HG02678 (cell line): ENCODE data around the gene DUSP12.

ENCODE experiments used
- ATAC-seq: cut with Tn5 transposase; IDR thresholded peaks from one replicate; pipeline ENCODE4 v1.9.1; 2021; ENCODE audit warnings: mild to moderate bottlenecking, moderate library complexity; ENCODE audit not compliant: unreplicated experiment

The DUSP12 gene

GRCh38 chr1:161727256-161727924 is 22.2 kb upstream of the DUSP12 start:
- peak; percentile 15 for ATAC-seq

DNA sequence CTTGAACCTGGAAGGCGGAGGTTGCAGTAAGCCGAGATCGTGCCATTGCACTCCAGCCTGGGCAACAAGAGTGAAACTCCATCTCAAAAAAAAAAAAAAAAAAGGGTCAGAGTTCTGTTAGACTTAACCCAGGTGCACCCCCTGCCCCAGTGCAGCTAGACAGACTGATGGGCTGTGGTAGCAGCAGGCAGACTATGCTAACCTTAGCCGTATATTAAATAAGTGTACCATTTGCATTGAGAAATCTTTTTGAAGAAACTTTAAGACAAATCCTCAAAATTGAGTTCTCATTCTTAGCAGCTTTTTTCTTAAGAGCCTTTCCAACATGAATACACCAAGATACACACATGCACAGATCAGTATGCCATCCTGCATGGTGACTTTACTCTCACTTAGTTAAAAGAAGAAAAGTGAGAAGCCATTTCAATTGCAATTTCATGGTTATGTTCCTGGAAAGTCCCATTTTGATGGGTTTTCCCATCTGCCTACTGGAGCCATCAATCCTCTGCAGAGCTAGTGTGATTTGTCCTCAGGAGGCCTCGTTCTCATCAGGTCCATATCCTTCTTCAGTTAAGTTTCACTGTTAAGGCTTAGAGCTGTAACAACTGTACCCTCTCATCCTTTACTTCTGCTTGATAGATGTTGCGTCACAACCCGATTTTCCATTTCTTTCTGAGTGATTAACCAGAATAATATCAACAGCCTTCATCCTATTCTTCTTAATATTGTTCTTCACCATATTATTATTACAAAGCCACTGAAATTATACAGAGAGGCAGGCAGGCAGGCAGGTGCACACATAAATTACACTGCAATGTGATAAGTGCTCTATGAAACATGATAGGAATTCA is 21.0 kb upstream of the DUSP12 start:
- no peak for ATAC-seq

DNA sequence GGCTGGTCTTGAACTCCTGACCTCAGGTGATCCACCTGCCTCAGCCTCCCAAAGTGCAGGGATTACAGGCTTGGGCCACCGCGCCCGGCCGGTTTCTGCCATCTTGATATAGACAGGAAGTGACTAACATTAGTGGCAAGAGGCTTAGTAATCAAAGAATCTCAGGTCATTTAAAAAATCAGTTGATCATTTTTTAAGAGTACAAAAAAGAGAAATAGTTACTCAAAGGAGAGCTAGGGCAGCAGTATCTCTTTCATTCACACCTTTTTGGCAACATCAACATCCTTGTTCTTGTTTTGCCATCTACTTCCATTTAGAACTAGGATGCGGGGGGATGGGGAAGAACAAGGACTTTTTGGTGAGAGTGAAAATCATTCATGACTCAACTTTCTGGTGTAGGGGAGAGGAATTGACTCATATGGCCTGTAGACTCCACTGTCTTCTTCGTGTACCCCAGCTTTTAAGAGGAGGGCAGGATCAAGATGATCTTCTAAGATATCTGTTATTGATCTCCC is 19.5 kb upstream of the DUSP12 start:
- ATAC-seq, result no peak

- no peak for ATAC-seq
Observed at GRCh38 chr1:161731241-161731640, 18.3 kb upstream of the DUSP12 start.

DNA sequence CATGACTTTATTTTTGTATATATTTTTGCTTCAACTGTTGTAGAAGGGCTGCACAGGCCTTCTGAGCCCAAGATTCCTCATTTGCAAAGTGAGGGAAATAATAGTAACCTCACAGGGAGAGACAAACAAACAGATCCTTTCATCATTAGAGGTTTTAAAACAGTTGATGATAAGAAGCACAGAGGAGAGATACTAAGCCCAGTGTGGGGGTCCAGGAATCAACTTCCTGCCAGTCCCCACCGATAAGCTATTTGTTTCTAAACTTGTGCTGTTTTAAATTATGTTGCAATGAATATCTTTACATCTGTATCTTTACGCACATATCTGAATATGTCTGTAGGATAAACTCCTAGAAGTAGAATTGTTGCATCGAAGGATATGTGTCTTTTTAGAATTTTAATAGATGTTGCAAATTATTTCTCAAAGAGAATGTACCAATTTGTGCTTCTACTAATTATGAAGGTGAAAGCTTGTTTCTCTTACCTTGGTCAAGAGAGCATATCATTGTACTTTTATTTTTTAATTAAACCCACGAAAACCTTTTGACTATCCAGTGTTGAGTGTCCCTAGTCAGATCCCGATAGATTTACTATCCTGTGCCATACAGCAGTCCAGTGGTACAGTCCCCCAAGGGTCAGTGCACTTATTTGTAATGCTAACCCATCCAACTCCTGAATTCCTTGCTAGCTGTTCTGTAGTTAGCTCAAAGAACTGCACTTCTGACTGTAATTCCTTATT is 17.4 kb upstream of the DUSP12 start:
- ATAC-seq, result no peak

GRCh38 chr1:161733526-161733925 is 16.1 kb upstream of the DUSP12 start:
- no peak for ATAC-seq

DNA sequence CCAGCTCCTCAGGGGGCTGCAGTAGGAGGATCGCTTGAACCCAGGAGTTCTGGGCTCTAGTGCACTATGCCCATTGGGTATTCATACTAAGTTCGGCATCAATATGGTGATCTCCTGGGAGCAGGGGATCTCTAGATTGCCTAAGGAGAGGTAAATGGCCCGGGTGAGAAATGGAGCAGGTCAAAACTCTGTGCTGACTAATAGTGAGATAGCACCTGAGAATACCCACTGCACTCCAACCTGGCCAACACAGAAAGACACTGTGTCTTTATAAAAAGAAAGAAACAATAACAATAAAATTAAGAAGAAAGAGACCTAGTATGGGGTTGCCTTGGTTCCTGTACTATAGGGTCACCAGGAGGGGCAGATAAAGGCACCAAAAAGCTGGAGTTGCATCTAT is 13.7 kb upstream of the DUSP12 start:
- ATAC-seq, result no peak

DNA sequence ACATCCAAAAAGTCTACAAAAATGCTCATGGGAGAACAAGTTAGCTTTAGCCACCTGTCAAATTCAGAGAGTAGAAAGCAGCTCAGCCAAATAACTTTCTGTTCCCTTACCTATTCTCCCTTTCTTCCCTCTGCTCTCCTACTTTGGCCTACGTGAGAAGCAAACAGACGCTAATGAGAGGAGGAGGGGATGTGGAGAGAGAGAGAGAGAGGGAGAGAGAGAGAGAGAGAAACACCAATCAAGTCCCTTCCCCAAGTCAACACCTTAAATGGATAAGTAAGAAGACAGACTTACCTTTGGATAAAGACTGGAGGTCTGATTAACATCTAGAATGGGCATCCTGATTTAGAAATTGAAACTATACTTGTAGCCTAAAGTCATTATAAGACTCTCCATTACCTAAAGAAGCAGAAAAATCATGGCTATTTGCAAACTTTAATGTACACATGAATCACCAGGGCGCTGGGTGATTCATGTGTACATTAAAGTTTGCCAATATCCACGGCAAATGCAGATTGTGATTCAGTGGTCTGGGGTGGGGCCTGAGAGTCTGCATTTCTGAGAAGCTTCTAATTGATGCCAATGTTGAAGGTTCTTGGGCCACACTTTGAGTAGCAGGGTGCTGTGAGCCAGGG is 13.1 kb upstream of the DUSP12 start:
- no peak for ATAC-seq

DNA sequence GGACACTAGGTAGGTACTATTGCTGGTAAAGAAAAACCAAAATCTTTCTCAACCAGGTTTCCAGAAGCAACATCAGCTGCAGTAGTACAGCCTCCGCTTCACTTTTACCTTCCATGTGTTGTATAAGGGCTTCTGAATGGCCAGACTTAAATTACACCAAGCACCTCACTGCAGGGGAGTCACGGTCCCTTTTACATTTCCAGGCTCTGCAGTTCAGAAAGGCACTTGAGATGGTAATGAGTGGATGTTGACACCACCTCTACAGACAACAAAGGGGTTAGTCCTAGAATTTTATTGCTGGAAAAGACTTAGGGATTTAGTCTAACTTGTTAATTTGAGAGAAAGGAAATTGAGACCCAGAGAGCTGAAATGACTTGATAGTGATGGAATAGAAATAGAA is 12.0 kb upstream of the DUSP12 start:
- no peak for ATAC-seq

GRCh38 chr1:161738627-161739287 is 10.8 kb upstream of the DUSP12 start:
- peak; percentile 79 for ATAC-seq

GRCh38 chr1:161739865-161740566 is 9.6 kb upstream of the DUSP12 start:
- ATAC-seq, result no peak

- ATAC-seq, result no peak
Observed at GRCh38 chr1:161740921-161741320, 8.7 kb upstream of the DUSP12 start.

- ATAC-seq, result no peak
Observed at GRCh38 chr1:161743231-161743630, 6.4 kb upstream of the DUSP12 start.

GRCh38 chr1:161747801-161748200 is 1.8 kb upstream of the DUSP12 start:
- no peak for ATAC-seq

GRCh38 chr1:161763522-161764098 is 14.0 kb downstream of the DUSP12 start:
- no peak for ATAC-seq

GRCh38 chr1:161766102-161766981 is 16.8 kb downstream of the DUSP12 start, which contains the start of gene ATF6:
TSS of gene ATF6 (plus strand) at chr1:161766320. CDS start at chr1:161766361, 41 bp downstream.
- ATAC-seq, result peak; percentile 67

DNA sequence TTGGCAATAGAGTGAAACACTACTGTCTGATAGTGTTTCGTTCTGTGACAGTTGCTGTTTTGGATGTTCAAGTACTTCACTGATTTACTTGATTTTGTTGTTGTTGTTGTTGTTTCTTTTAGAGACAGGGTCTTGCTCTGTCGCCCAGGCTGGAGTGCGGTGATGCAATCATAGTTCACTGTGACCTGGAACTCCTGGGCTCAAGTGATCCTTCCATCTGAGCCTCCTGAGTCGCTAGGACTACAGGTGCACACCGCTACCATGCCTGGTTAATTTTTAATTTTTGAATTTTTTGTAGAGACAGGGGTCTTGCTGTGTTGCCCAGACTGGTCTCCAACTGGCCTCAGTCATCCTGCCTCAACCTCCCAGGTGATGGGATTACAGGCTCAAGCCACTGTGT is 18.9 kb downstream of the DUSP12 start:
- ATAC-seq, result no peak

DNA sequence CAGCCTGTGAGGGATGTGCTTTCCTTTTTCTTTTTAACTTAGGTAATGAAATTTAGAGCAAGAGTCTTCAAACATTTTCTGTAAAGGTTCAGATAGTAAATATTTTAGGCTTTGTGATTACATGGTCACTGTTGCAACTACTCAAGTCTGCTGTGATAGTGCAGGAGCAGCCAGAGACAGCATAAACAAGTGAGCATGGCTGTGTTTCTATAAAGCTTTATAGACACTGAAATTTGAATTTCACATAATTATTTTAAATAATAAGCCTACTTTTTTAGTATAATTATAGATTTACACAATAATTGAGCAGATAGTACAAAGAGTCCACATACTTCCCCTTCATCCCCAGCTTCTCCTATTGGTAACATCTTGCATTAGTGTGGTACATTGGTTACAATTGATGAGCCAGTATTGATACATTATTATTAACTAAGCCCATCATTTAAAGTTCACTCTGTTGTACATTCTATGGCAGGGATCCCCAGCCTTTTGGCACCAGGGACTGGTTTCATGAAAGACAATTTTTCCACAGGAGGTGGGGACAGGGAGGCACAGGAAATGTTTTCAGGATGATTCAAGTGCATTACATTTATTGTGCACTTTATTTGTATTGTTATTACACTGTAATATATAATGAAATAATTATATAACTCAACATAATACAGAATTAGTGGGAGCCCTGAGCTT is 19.5 kb downstream of the DUSP12 start:
- no peak for ATAC-seq
